Activated CD8-positive, alpha-beta T cell treated with anti-CD3 and anti-CD28 coated beads for 36 hours (primary cell): Measurements from ENCODE around the gene FOXC1. TPM values are rescaled to one million over a fixed set of nuclear protein-coding genes. Genes with fewer than 3 reads are reported as not detected.

Source experiments
- ATAC-seq: fragments of 200-7000 bp; cut with Tn5 transposase; one replicate; pipeline ENCODE4 v1.10.0; 2021; ENCODE audit warnings: mild to moderate bottlenecking, moderate library complexity
- CTCF ChIA-PET: fragments of 350-600 bp; sonication (Branson Sonifier 250); formaldehyde crosslinking; loops from one replicate; lab custom pipeline; 2021; ENCODE audit warnings: antibody characterized with exemption; lab: Charles Lee
- POLR2A ChIA-PET: fragments of 350-600 bp; sonication (Branson Sonifier 250); formaldehyde crosslinking; loops from one replicate; lab custom pipeline; 2021; ENCODE audit warnings: antibody characterized with exemption; lab: Charles Lee
- DNase-seq: peaks from one replicate; pipeline ENCODE4 v3.0.0-alpha.2; 2020
- H3K27ac Mint-ChIP-seq: one replicate; pipeline ENCODE4 v1.8.0; 2021; ENCODE audit warnings: mild to moderate bottlenecking, mixed read lengths
- H3K27me3 Mint-ChIP-seq: one replicate; pipeline ENCODE4 v1.8.0; 2021; ENCODE audit warnings: mixed read lengths
- H3K36me3 Mint-ChIP-seq: one replicate; pipeline ENCODE4 v1.8.0; 2021; ENCODE audit warnings: low read depth, mixed read lengths
- H3K4me1 Mint-ChIP-seq: one replicate; pipeline ENCODE4 v1.8.0; 2021; ENCODE audit warnings: low read depth, mixed read lengths
- H3K4me3 Mint-ChIP-seq: one replicate; pipeline ENCODE4 v1.8.0; 2021; ENCODE audit warnings: mild to moderate bottlenecking, moderate library complexity, mixed read lengths
- H3K9me3 Mint-ChIP-seq: one replicate; pipeline ENCODE4 v1.8.0; 2021; ENCODE audit warnings: mixed read lengths
- intact Hi-C: fragments of 100-400 bp; cut with micrococcal nuclease; formaldehyde crosslinking; loops from one replicate; pipeline ENCODE4 v1.10.0; 2022
- total RNA-seq, 2 experiments: library from RNA; stranded (reverse); gene quantifications; one replicate each; pipeline ENCODE4 v1.2.3, GENCODE V29; 2021
- TF ChIP-seq, protein P1 (sequence below): fragments of 200-600 bp; IDR thresholded peaks from one replicate; pipeline ENCODE4 v1.8.0; 2022; ENCODE audit warnings: antibody characterized with exemption, mild to moderate bottlenecking

The FOXC1 gene
- total RNA-seq, 2 experiments from 2014 or later: 0.16 TPM; not detected in 1

DNA sequence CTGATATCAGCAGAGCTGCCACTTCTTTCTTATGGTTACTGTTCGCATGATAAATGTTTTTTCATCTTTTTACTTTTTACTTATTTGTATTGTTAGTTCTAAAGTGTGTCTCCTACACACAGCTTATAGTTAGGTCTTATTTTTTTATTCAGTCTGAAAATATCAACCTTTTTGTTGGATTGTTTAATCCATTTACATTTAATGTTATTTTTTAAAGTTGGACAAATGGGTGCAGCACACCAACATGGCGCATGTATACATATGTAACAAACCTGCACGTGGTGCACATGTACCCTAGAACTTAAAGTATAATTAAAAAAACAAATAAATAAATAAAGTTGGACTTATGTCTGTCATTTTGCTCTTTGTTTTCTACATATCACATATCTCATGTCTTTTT is 40.3 kb upstream of the FOXC1 start:
- Mint-ChIP-seq H3K36me3 (peaks cover 7% of the 10 kb centered on the region), H3K9me3 (peaks cover 17% of the 10 kb centered on the region), H3K27me3 (peaks cover 4% of the 10 kb centered on the region), H3K4me3 (no peak overlapping the region), H3K4me1 (no peaks in the 10 kb centered on the region), H3K27ac (no peak overlapping the region)
- POLR2A ChIA-PET: no interaction called here
- intact Hi-C loops: no loop called here
- DNase-seq: no peak
- TF ChIP-seq, protein P1, sequence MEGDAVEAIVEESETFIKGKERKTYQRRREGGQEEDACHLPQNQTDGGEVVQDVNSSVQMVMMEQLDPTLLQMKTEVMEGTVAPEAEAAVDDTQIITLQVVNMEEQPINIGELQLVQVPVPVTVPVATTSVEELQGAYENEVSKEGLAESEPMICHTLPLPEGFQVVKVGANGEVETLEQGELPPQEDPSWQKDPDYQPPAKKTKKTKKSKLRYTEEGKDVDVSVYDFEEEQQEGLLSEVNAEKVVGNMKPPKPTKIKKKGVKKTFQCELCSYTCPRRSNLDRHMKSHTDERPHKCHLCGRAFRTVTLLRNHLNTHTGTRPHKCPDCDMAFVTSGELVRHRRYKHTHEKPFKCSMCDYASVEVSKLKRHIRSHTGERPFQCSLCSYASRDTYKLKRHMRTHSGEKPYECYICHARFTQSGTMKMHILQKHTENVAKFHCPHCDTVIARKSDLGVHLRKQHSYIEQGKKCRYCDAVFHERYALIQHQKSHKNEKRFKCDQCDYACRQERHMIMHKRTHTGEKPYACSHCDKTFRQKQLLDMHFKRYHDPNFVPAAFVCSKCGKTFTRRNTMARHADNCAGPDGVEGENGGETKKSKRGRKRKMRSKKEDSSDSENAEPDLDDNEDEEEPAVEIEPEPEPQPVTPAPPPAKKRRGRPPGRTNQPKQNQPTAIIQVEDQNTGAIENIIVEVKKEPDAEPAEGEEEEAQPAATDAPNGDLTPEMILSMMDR: no peak
- no peak for ATAC-seq
- CTCF ChIA-PET: no interaction called here

DNA sequence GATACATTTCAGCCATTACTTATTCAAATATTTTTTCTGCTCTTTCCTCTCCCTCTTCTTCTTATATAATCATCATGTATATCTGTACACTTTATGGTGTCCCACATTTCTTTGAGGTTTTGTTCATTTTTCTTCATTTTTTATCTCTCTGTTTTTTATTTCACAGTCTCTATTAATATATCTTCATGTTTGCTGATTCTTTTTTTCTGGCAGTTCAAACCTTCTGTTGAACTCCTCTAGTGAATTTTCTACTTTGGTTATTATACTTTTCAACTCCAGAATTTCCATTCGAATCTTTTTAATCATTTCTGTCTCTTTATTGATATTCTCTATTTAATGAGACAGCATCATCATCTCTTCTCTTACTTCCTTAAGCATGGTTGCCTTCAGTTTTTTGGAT is 38.9 kb upstream of the FOXC1 start:
- Mint-ChIP-seq H3K27me3 (peaks cover 3% of the 10 kb centered on the region), H3K27ac (no peak overlapping the region), H3K4me3 (no peak overlapping the region), H3K9me3 (peaks cover 17% of the 10 kb centered on the region), H3K36me3 (peaks cover 7% of the 10 kb centered on the region), H3K4me1 (no peaks in the 10 kb centered on the region)
- no peak for DNase-seq
- CTCF ChIA-PET: interaction anchor here (2.7 kb wide), 1 partner anchor 26 kb away, joined by 9 read pairs; no protein-coding TSS in a partner anchor
- TF ChIP-seq, protein P1: no peak
- ATAC-seq: no peak
- intact Hi-C loops: no loop called here
- POLR2A ChIA-PET: no interaction called here

DNA sequence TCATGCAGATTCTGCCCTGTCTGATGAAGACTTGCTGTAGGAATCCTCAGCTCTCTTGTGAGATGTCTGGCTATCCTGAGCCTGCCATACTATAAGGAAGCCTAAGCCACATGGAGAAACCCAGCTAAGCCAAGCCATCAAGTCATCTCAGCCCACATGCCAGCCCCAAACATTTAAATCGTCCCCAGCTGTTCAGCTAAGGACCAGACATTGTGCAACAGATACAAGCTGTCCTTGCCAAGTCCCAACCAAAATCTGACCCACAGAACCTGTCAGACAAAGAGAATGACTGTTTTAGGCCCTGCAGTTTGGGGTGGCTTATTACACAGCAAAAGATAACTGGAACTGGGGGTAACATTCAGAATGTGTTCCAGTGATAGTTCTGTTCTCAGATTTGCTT is 36.8 kb upstream of the FOXC1 start:
- TF ChIP-seq, protein P1: no peak
- H3K36me3 Mint-ChIP-seq: peaks cover 7% of the 10 kb centered on the region
- H3K9me3 Mint-ChIP-seq: peaks cover 17% of the 10 kb centered on the region
- peaks cover 3% of the 10 kb centered on the region for H3K27me3 Mint-ChIP-seq
- ATAC-seq (no peak), DNase-seq (no peak)
- ChIA-PET POLR2A (no interaction called here), CTCF (interaction anchor here (0.9 to 2.7 kb wide), 4 partner anchors 24 to 1062 kb away, joined by 3 to 9 read pairs (median 4); no protein-coding TSS in a partner anchor)
- intact Hi-C loops: no loop called here
- H3K4me3 Mint-ChIP-seq: no peak overlapping the region
- no peak overlapping the region for H3K27ac Mint-ChIP-seq
- H3K4me1 Mint-ChIP-seq: no peaks in the 10 kb centered on the region

DNA sequence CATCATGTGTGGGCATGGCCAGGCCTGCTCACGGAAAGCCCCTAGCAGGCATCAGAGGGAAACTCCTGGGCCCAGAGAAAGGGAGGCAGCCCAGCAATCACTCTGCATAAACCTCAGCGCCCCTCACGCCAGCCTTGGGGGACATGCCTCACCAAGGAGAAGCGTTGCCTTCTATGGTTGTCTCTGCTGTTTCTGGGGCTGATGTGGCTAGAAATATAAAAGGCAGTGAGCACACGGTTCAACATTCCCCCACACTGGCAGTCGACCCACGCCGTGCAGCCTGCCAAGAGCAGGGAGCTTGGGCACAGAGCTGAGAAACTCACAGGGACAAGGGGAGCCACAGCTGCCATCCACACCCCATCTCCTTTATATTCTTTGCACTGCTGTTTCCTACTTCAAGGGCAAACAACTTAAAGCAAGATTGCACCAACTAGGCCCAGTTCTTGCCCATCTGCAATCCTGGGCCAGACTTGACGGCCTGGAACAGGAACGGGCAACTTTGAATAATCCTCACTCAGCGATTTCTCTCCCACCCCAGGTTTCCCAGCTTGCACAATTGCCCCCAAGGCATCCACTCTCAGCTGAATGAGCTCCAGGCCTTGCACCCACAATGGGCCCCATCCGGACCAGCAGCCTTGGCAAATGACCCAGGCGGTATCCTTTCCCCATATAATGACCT is 35.5 kb upstream of the FOXC1 start:
- Mint-ChIP-seq H3K27me3 (peaks cover 4% of the 10 kb centered on the region), H3K4me3 (no peak overlapping the region), H3K9me3 (peaks cover 15% of the 10 kb centered on the region), H3K4me1 (no peaks in the 10 kb centered on the region), H3K27ac (no peak overlapping the region), H3K36me3 (peaks cover 7% of the 10 kb centered on the region)
- no peak for DNase-seq
- no peak for ATAC-seq
- intact Hi-C loops: no loop called here
- ChIA-PET POLR2A (no interaction called here), CTCF (interaction anchor here (0.9 kb wide), 1 partner anchor 23 kb away, joined by 3 read pairs; no protein-coding TSS in a partner anchor)
- TF ChIP-seq, protein P1: no peak

DNA sequence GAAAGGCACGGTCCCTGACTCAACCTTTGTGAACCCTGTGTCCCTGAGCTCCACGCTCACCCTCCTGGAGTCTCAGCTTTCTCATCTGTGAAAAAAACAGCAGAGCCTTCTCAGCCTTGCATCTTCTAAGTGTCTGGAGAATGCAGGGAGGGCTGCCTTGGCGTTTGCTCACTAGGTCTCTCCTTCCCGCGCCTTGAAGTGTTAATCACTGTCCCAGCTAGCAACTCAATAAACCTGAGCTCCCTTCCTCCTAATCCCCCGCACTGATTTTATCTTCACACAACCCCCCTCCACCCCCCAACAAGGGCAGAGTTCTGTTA is 34.9 kb upstream of the FOXC1 start:
- intact Hi-C loops: no loop called here
- H3K27ac Mint-ChIP-seq: no peak overlapping the region
- TF ChIP-seq, protein P1: no peak
- ChIA-PET POLR2A (interaction anchor here (0.6 kb wide), 1 partner anchor 23 kb away, joined by 3 read pairs; no protein-coding TSS in a partner anchor), CTCF (interaction anchor here (0.9 kb wide), 1 partner anchor 22 kb away, joined by 3 read pairs; no protein-coding TSS in a partner anchor)
- ATAC-seq (no peak), DNase-seq (no peak)
- H3K4me3 Mint-ChIP-seq: no peak overlapping the region
- peaks cover 7% of the 10 kb centered on the region for H3K36me3 Mint-ChIP-seq
- H3K9me3 Mint-ChIP-seq: peaks cover 15% of the 10 kb centered on the region
- H3K4me1 Mint-ChIP-seq: no peaks in the 10 kb centered on the region
- peaks cover 4% of the 10 kb centered on the region for H3K27me3 Mint-ChIP-seq
